ENCODE data around the gene MAP3K12. TPM values are rescaled to one million over a fixed set of nuclear protein-coding genes. Genes with fewer than 3 reads are reported as not detected.

MAP3K12 gene
- total RNA-seq, 2 experiments from 2014 or later = 7.2 to 13.4 TPM

DNA sequence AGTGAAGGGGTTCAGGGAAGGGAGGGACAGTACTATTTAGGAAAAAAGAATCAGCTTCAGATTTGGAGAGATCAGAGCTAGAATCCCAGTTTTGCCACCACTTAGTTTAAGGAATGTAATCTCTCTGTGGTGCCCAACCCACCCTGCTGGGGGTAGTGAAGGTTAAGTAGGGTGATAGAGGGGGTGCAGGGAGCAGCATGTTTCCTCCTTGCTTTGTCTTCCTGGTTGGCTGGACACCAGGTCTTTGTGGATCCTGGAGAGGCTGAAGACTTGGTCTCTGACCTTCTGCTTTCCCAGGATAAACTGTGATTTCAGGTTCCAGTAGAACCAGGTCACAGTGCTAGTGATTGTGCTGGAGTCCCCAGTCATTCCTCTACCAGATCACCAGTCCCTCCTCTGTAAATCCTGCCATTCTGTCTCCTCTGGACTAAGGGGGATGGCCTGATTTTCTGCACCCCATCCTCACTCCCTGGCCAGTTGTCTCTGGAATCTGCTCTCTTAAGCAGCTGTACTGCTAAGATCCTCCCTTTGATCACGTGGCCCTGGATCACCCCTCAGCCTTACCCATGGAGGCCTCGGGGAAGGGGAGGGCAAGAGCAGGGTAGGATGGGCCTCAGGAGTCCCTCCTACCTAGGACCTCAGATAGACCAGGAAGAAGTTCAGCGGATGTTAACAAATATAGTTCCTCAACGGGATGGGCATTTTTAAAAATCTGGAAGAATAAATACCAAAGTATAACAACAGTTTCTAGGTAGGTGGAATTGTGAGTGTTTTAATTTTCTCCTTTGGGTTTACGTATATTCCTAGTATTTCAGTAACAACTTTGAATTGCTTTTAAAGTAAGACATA, 3.1 kb downstream of the MAP3K12 start:
- Histone ChIP-seq H3K4me1 (ENCODE audit: insufficient read depth, low read length, poor library complexity, severe bottlenecking) (peaks cover 55% of the 10 kb centered on the region), H3K4me3 (ENCODE audit: low read depth, low read length, poor library complexity, severe bottlenecking) (no peak overlapping the region), H3K9me2 (ENCODE audit: insufficient read depth, low read length) (no peaks in the 10 kb centered on the region), H3K79me2 (ENCODE audit: insufficient read depth, low read depth, low read length) (peaks cover 9% of the 10 kb centered on the region; the same call in 1 of the 2 replicates), H3K9me3 (ENCODE audit: low read length) (no peaks in the 10 kb centered on the region), H2AFZ (ENCODE audit: low read length) (no peak overlapping the region), H4K20me1 (ENCODE audit: insufficient read depth, low read length) (no peaks in the 10 kb centered on the region), H3K4me2 (ENCODE audit: low read length) (no peak overlapping the region), H3K27ac (ENCODE audit: low read depth, low read length, poor library complexity, severe bottlenecking) (no peak overlapping the region), H3K36me3 (ENCODE audit: insufficient read depth, low read length) (no peaks in the 10 kb centered on the region)
- intact Hi-C loops (cut with micrococcal nuclease; ENCODE audit: unreplicated experiment) = no loop called here
- DNase-seq (ENCODE audit: low spot score) = no peak
- ChIA-PET POLR2A (interaction anchor here (1.0 to 1.5 kb wide), 2 partner anchors 14 to 20 kb away, joined by 3 to 5 read pairs; no protein-coding TSS in a partner anchor), CTCF (ENCODE audit: unreplicated experiment) (no interaction called here)
- BruUV-seq (replicated peaks) = no TSS peak
- TF ChIP-seq, protein P1, sequence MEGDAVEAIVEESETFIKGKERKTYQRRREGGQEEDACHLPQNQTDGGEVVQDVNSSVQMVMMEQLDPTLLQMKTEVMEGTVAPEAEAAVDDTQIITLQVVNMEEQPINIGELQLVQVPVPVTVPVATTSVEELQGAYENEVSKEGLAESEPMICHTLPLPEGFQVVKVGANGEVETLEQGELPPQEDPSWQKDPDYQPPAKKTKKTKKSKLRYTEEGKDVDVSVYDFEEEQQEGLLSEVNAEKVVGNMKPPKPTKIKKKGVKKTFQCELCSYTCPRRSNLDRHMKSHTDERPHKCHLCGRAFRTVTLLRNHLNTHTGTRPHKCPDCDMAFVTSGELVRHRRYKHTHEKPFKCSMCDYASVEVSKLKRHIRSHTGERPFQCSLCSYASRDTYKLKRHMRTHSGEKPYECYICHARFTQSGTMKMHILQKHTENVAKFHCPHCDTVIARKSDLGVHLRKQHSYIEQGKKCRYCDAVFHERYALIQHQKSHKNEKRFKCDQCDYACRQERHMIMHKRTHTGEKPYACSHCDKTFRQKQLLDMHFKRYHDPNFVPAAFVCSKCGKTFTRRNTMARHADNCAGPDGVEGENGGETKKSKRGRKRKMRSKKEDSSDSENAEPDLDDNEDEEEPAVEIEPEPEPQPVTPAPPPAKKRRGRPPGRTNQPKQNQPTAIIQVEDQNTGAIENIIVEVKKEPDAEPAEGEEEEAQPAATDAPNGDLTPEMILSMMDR (conservative IDR thresholded peaks at IDR 0.05; ENCODE audit: low read length) = no peak
- TF ChIP-seq EZH2phosphoT487 (IDR thresholded peaks at IDR 0.05; ENCODE audit: borderline replicate concordance, low read depth, low read length) = no peak

GRCh38 chr12:53493610-53494391, 5.5 kb downstream of the MAP3K12 start:
- H3K36me3 ChIP-seq (ENCODE audit: insufficient read depth, low read length) = no peaks in the 10 kb centered on the region
- H4K20me1 ChIP-seq (ENCODE audit: insufficient read depth, low read length) = no peaks in the 10 kb centered on the region
- intact Hi-C loops (cut with micrococcal nuclease; ENCODE audit: unreplicated experiment) = no loop called here
- TSS peak; percentile 73 for BruUV-seq (replicated peaks)
- H3K79me2 ChIP-seq (ENCODE audit: insufficient read depth, low read depth, low read length) = peaks cover 9% of the 10 kb centered on the region; the same call in 1 of the 2 replicates
- H3K9me3 ChIP-seq (ENCODE audit: low read length) = no peaks in the 10 kb centered on the region
- TF ChIP-seq EZH2phosphoT487 (IDR thresholded peaks at IDR 0.05; ENCODE audit: borderline replicate concordance, low read depth, low read length) = no peak
- ChIA-PET CTCF (ENCODE audit: unreplicated experiment) (interaction anchor here (0.6 to 1.0 kb wide), 4 partner anchors 15 to 419 kb away, joined by 3 to 4 read pairs (median 3); partner anchors contain the start of gene AAAS), POLR2A (interaction anchor here (0.5 to 1.7 kb wide), 9 partner anchors 12 to 1814 kb away, joined by 3 to 15 read pairs (median 5); partner anchors contain the start of genes AAAS and SP1)
- peaks cover 53% of the 10 kb centered on the region for H3K4me1 ChIP-seq (ENCODE audit: insufficient read depth, low read length, poor library complexity, severe bottlenecking)
- H3K9me2 ChIP-seq (ENCODE audit: insufficient read depth, low read length) = no peaks in the 10 kb centered on the region
- H3K4me3 ChIP-seq (ENCODE audit: low read depth, low read length, poor library complexity, severe bottlenecking) = peak overlapping the region; percentile 69
- H2AFZ ChIP-seq (ENCODE audit: low read length) = peak overlapping the region; percentile 61; the same call in 1 of the 2 replicates
- H3K4me2 ChIP-seq (ENCODE audit: low read length) = peak overlapping the region; percentile 86
- DNase-seq (ENCODE audit: low spot score) = peak; percentile 21
- peak overlapping the region; percentile 58 for H3K27ac ChIP-seq (ENCODE audit: low read depth, low read length, poor library complexity, severe bottlenecking)
